Transverse colon (tissue), 4 donors: ENCODE data around the gene PRR5L. TPM values are rescaled to one million over a fixed set of nuclear protein-coding genes. Genes with fewer than 3 reads are reported as not detected.

ENCODE experiments used
- DNase-seq: peaks from one replicate; pipeline ENCODE4 v3.0.0-alpha.2; 2019
- H3K27ac ChIP-seq, 4 donors: fragments of 200-600 bp; sonication (generic); 2 replicates each; pipeline ENCODE4 v1.5.1; 2016 to 2018; ENCODE audit warnings: inconsistent platforms in 4 of 4
- H3K27me3 ChIP-seq: fragments of 200-600 bp; sonication (generic); 2 replicates; pipeline ENCODE4 v1.5.1; 2017; ENCODE audit warnings: inconsistent platforms
- H3K36me3 ChIP-seq, 4 donors: fragments of 200-600 bp; sonication (generic); 2 replicates each; pipeline ENCODE4 v1.5.1; 2017 to 2019; ENCODE audit warnings: inconsistent platforms in 4 of 4
- H3K4me1 ChIP-seq, 4 donors: fragments of 200-600 bp; sonication (generic); 2 replicates each; pipeline ENCODE4 v1.5.1; 2017 to 2020; ENCODE audit warnings: inconsistent platforms in 4 of 4
- H3K4me3 ChIP-seq, 4 donors: fragments of 200-600 bp; sonication (generic); 1 replicate in 1 of 4; 2 replicates in 3 of 4; pipeline versions ENCODE4 v1.5.1 to v1.6.1; 2017 to 2019; ENCODE audit warnings: inconsistent platforms in 4 of 4
- H3K9me3 ChIP-seq, 2 donors: fragments of 200-600 bp; sonication (generic); 2 replicates each; pipeline ENCODE4 v1.5.1; 2017 to 2019; ENCODE audit warnings: inconsistent platforms in 2 of 2
- EP300 ChIP-seq: sonication (generic); formaldehyde crosslinking; IDR thresholded peaks from one replicate; pipeline ENCODE4 v1.6.1; 2017; ENCODE audit warnings: antibody characterized with exemption, low read depth
- POLR2A ChIP-seq: fragments of 450-650 bp; IDR thresholded peaks from one replicate; pipeline ENCODE4 v1.6.1; 2016; ENCODE audit warnings: antibody characterized with exemption, mild to moderate bottlenecking, moderate library complexity
- POLR2AphosphoS5 ChIP-seq, 3 donors: sonication (generic); formaldehyde crosslinking; IDR thresholded peaks; one replicate each; pipeline ENCODE4 v1.6.1; 2016; ENCODE audit warnings: antibody characterized with exemption in 3 of 3
- WGBS, 2 donors: methylation state at CpG; one replicate each; pipeline ENCODE4 v1.1.5; 2018; ENCODE audit warnings: low coverage in 1 of 2; 5-methylcytosine and 5-hydroxymethylcytosine counted together
- in situ Hi-C, 4 donors: fragments of 200-750 bp; cut with MboI; loops; one replicate each; pipeline versions ENCODE4 v1.15.0 to v1.15.1; 2017; ENCODE audit warnings: low sequenced_read_pairs in 3 of 4, low pct_ligation_motif_present in 1 of 4, low pct_unique_long_range_greater_than_20kb in 1 of 4
- intact Hi-C: fragments of 100-400 bp; cut with DNase I; formaldehyde crosslinking; loops from one replicate; pipeline ENCODE4 v1.15.1; 2023; ENCODE audit warnings: low total_unique reads
- total RNA-seq, 4 donors: library from RNA; depleted of rRNA; stranded (reverse); fragments of >200 nt; gene quantifications; one replicate each; pipeline ENCODE4 v1.1.0, GENCODE V29; 2016
- TF ChIP-seq, protein P1 (sequence below), 5 experiments: fragments of 200-600 bp in 3 of 5; fragments of 450-650 bp in 2 of 5; sonication (generic) in 3 of 5; IDR thresholded peaks; 1 replicate in 2 of 5; 2 replicates in 3 of 5; pipeline ENCODE4 v1.5.1; 2016 to 2017; ENCODE audit warnings: antibody characterized with exemption in 5 of 5, inconsistent platforms in 3 of 5, mild to moderate bottlenecking in 2 of 5, moderate library complexity in 1 of 5

PRR5L gene
- total RNA-seq, 4 donors from 2014 or later: 203 to 418 (median 251) TPM

DNA sequence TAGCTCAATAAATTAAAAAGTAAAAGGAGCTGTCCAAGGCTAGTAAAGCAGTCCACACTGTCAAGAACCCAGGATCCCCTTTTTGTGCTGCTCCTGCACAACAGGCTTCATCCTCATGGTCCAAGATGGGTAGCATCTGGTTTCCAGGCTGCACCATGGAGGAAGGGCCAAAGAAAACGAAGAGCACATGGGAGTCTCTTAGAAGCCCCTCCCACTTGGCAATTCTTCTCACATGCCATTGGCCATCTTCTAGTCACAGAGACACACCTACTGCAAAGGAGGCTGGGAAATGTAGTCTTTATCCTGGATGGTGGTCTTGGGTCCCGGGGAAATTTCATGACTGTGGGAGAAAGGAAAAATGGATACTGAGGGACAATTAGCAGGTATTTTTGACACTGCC is 37.8 kb downstream of the PRR5L start:
- DNase-seq: no peak
- H3K4me3 ChIP-seq: no peak overlapping the region
- in situ Hi-C loops: no loop called here
- TF ChIP-seq EP300: no peak
- TF ChIP-seq, protein P1, sequence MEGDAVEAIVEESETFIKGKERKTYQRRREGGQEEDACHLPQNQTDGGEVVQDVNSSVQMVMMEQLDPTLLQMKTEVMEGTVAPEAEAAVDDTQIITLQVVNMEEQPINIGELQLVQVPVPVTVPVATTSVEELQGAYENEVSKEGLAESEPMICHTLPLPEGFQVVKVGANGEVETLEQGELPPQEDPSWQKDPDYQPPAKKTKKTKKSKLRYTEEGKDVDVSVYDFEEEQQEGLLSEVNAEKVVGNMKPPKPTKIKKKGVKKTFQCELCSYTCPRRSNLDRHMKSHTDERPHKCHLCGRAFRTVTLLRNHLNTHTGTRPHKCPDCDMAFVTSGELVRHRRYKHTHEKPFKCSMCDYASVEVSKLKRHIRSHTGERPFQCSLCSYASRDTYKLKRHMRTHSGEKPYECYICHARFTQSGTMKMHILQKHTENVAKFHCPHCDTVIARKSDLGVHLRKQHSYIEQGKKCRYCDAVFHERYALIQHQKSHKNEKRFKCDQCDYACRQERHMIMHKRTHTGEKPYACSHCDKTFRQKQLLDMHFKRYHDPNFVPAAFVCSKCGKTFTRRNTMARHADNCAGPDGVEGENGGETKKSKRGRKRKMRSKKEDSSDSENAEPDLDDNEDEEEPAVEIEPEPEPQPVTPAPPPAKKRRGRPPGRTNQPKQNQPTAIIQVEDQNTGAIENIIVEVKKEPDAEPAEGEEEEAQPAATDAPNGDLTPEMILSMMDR (IDR thresholded peaks at IDR 0.05): no peak
- TF ChIP-seq POLR2AphosphoS5 (IDR thresholded peaks at IDR 0.05): no peak
- H3K9me3 ChIP-seq: no peaks in the 10 kb centered on the region
- WGBS, 2 donors: 66 to 79% methylated on average over 2 of the region's 2 CpGs
- no peaks in the 10 kb centered on the region for H3K27me3 ChIP-seq
- intact Hi-C loops: no loop called here
- H3K36me3 ChIP-seq: no peaks in the 10 kb centered on the region
- peak overlapping the region in 1 of 4 donors; percentile 5 for H3K27ac ChIP-seq
- peaks cover 0 to 3% (median 0%) of the 10 kb centered on the region in 4 donors for H3K4me1 ChIP-seq

DNA sequence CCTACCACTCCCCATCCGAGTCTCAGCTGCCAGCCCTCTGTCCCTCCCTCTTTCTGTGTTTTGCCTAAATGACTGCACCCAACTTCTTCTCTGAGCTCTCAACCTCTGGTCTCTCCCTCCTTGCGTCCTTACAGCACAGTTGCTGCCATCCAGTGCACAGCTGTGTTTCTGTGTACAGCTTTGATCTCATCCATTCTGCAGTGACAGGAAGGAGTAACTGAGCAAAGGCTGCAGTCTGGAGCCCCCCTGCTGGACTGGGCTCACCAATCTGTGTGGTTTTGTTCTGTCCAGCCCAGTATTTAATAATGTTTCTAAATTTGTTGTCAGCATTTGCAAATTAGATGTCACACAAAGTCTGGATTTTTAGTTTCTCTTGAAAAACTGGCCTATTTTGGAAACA is 43.8 kb downstream of the PRR5L start:
- H3K4me3 ChIP-seq: no peak overlapping the region
- DNase-seq: no peak
- H3K36me3 ChIP-seq: no peaks in the 10 kb centered on the region
- H3K4me1 ChIP-seq: peaks cover 0 to 6% (median 0%) of the 10 kb centered on the region in 4 donors
- no peaks in the 10 kb centered on the region for H3K9me3 ChIP-seq
- H3K27me3 ChIP-seq: no peaks in the 10 kb centered on the region
- no peak overlapping the region for H3K27ac ChIP-seq
- TF ChIP-seq POLR2A: no peak
- no peak for TF ChIP-seq POLR2AphosphoS5 (IDR thresholded peaks at IDR 0.05)
- TF ChIP-seq, protein P1 (IDR thresholded peaks at IDR 0.05): no peak
- TF ChIP-seq EP300: no peak
- 86% methylated on average over 2 of the region's 2 CpGs; no CpG with 5 or more reads in 1 of the 2 donors for WGBS, 2 donors
- in situ Hi-C loops: no loop called here
- intact Hi-C loops: no loop called here

DNA sequence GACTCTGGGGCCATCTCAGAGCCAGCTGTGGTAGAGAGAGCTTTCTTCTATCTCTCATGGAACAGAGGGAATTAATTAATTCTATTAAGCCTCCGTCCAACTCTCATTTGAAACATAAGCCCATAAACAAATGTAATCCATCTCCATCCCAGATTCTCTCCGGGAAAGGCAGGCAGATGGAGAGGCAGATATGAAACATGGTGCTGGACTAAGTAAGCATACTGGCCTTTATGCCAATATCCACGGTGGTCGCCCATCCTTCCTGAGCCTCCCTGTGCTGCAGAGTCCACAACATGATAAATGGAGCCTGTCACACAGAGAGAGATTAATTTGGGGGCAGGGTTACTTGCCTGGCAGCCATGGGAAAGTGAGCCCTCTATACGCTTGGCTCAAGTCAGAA is 44.8 kb downstream of the PRR5L start:
- Histone ChIP-seq H3K27me3 (no peaks in the 10 kb centered on the region), H3K27ac (no peak overlapping the region), H3K4me3 (no peak overlapping the region), H3K9me3 (no peaks in the 10 kb centered on the region), H3K4me1 (peaks cover 0 to 8% (median under 1%) of the 10 kb centered on the region in 4 donors), H3K36me3 (no peaks in the 10 kb centered on the region)
- 34 to 78% methylated on average over 3 to 5 of the region's 5 CpGs for WGBS, 2 donors
- no peak for DNase-seq
- in situ Hi-C loops: no loop called here
- intact Hi-C loops: no loop called here
- TF ChIP-seq, protein P1 (IDR thresholded peaks at IDR 0.05): no peak

DNA sequence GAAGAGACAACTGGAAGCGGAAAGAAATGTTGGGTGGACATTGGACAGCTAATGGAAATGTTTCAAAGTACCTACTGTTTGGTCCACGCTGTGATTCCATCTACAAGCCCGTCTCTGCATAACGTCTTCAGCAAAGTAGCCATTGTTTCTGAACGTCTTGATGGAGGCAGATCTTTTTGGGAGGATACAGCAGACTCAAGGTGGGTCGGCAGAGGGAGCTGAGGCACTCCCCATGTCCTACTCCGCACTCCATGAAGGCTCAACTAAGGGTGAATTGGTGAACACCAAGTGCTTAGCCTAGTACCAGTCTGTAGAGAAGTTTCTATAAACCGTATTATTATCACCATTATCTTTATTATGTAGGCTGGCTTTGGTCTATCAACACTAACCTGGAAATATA is 45.8 kb downstream of the PRR5L start:
- Histone ChIP-seq H3K9me3 (no peaks in the 10 kb centered on the region), H3K27ac (no peak overlapping the region), H3K27me3 (no peaks in the 10 kb centered on the region), H3K36me3 (no peaks in the 10 kb centered on the region), H3K4me3 (no peak overlapping the region), H3K4me1 (peaks cover 0 to 17% (median 4%) of the 10 kb centered on the region in 4 donors)
- WGBS, 2 donors: 70 to 85% methylated on average over 4 to 8 of the region's 8 CpGs
- DNase-seq: no peak
- in situ Hi-C loops (no loop called here), intact Hi-C loops (no loop called here)
- TF ChIP-seq EP300: no peak
- no peak for TF ChIP-seq POLR2AphosphoS5 (IDR thresholded peaks at IDR 0.05)

DNA sequence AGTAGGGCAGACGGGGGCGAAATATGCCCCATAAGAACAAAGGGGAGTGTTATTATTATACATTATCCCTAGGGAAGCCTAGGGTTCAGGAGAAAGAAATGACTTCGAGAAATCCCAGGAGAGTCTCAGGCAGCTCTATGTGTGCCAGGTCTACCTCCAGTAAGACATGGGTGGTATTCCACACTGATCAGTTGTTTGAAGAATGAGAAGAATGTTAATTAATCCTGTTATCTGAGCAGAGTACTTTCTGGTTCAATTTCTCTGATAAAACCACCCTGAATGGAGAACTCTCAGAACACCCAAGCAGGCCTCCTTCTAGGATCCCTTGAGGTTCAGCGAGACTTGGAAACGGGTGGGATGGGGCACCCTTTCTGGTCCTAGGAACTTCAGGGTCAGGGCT is 46.2 kb downstream of the PRR5L start:
- Histone ChIP-seq H3K27ac (no peak overlapping the region), H3K4me1 (peaks cover 0 to 20% (median 4%) of the 10 kb centered on the region in 4 donors), H3K4me3 (no peak overlapping the region), H3K9me3 (no peaks in the 10 kb centered on the region), H3K36me3 (no peaks in the 10 kb centered on the region), H3K27me3 (no peaks in the 10 kb centered on the region)
- TF ChIP-seq POLR2AphosphoS5 (IDR thresholded peaks at IDR 0.05): no peak
- intact Hi-C loops (no loop called here), in situ Hi-C loops (no loop called here)
- DNase-seq: no peak
- 67 to 100% methylated on average over 3 to 5 of the region's 5 CpGs for WGBS, 2 donors
